Measurements from ENCODE around the gene ALLC.

The ALLC gene

GRCh38 chr2:3650140-3650920 lies 7.7 kb upstream of the ALLC start:
- Histone ChIP-seq H4K20me1 (ENCODE audit: insufficient read depth, low read length) (peaks cover 4% of the 10 kb centered on the region; the same call in 1 of the 2 replicates), H2AFZ (ENCODE audit: low read depth, low read length) (no peak overlapping the region), H3K9ac (ENCODE audit: low read depth, low read length) (no peak overlapping the region), H3K9me3 (ENCODE audit: insufficient read depth, low read length, severe bottlenecking) (no peaks in the 10 kb centered on the region), H3K36me3 (ENCODE audit: insufficient read depth, low read length) (no peaks in the 10 kb centered on the region), H3K27ac (ENCODE audit: low read length) (no peak overlapping the region), H3K4me1 (ENCODE audit: insufficient read depth, low read length) (peaks cover 16% of the 10 kb centered on the region), H3K79me2 (ENCODE audit: insufficient read depth, low read length) (no peaks in the 10 kb centered on the region), H3K4me3 (ENCODE audit: low read depth in 1 of 2, low read length in 2 of 2) (no peak overlapping the region), H3K27me3 (ENCODE audit: insufficient read depth, low read length, poor library complexity) (peaks cover 5% of the 10 kb centered on the region), H3K4me2 (ENCODE audit: insufficient read depth, low read length) (peak overlapping the region; percentile 31; the same call in 1 of the 2 replicates)
- TF ChIP-seq EZH2 (IDR thresholded peaks at IDR 0.05; ENCODE audit: borderline replicate concordance, low read depth, low read length, severe bottlenecking) = no peak
- no peak for TF ChIP-seq CTCF (IDR thresholded peaks at IDR 0.05; ENCODE audit: borderline replicate concordance, extremely low read depth, low read length, poor library complexity, severe bottlenecking)
- ATAC-seq (ENCODE audit: insufficient read depth, low read depth) = no peak
- DNase-seq = no peak

GRCh38 chr2:3651691-3652648 lies 6.0 kb upstream of the ALLC start:
- ATAC-seq (ENCODE audit: insufficient read depth, low read depth) = peak; percentile 79
- TF ChIP-seq EZH2 (IDR thresholded peaks at IDR 0.05; ENCODE audit: borderline replicate concordance, low read depth, low read length, severe bottlenecking) (no peak), CTCF (IDR thresholded peaks at IDR 0.05; ENCODE audit: borderline replicate concordance, extremely low read depth, low read length, poor library complexity, severe bottlenecking) (no peak)
- H3K9me3 ChIP-seq (ENCODE audit: insufficient read depth, low read length, severe bottlenecking) = no peaks in the 10 kb centered on the region
- peak overlapping the region; percentile 32; the same call in 1 of the 2 replicates for H3K4me2 ChIP-seq (ENCODE audit: insufficient read depth, low read length)
- H3K9ac ChIP-seq (ENCODE audit: low read depth, low read length) = no peak overlapping the region
- peak; percentile 73 for DNase-seq
- H3K4me3 ChIP-seq (ENCODE audit: low read depth in 1 of 2, low read length in 2 of 2) = no peak overlapping the region; a peak in 1 of 4 replicates
- no peaks in the 10 kb centered on the region for H3K36me3 ChIP-seq (ENCODE audit: insufficient read depth, low read length)
- no peaks in the 10 kb centered on the region for H3K27me3 ChIP-seq (ENCODE audit: insufficient read depth, low read length, poor library complexity)
- no peak overlapping the region for H3K27ac ChIP-seq (ENCODE audit: low read length)
- H4K20me1 ChIP-seq (ENCODE audit: insufficient read depth, low read length) = peaks cover 4% of the 10 kb centered on the region; the same call in 1 of the 2 replicates
- H3K79me2 ChIP-seq (ENCODE audit: insufficient read depth, low read length) = no peaks in the 10 kb centered on the region
- H2AFZ ChIP-seq (ENCODE audit: low read depth, low read length) = peak overlapping the region; percentile 54; the same call in 1 of the 2 replicates
- H3K4me1 ChIP-seq (ENCODE audit: insufficient read depth, low read length) = peaks cover 16% of the 10 kb centered on the region

GRCh38 chr2:3652896-3653625 lies 4.9 kb upstream of the ALLC start:
- Histone ChIP-seq H2AFZ (ENCODE audit: low read depth, low read length) (no peak overlapping the region), H3K27ac (ENCODE audit: low read length) (no peak overlapping the region), H4K20me1 (ENCODE audit: insufficient read depth, low read length) (peaks cover 4% of the 10 kb centered on the region; the same call in 1 of the 2 replicates), H3K4me1 (ENCODE audit: insufficient read depth, low read length) (peaks cover 16% of the 10 kb centered on the region), H3K9me3 (ENCODE audit: insufficient read depth, low read length, severe bottlenecking) (no peaks in the 10 kb centered on the region), H3K79me2 (ENCODE audit: insufficient read depth, low read length) (no peaks in the 10 kb centered on the region), H3K27me3 (ENCODE audit: insufficient read depth, low read length, poor library complexity) (no peaks in the 10 kb centered on the region), H3K36me3 (ENCODE audit: insufficient read depth, low read length) (no peaks in the 10 kb centered on the region), H3K9ac (ENCODE audit: low read depth, low read length) (no peak overlapping the region), H3K4me3 (ENCODE audit: low read depth in 1 of 2, low read length in 2 of 2) (no peak overlapping the region), H3K4me2 (ENCODE audit: insufficient read depth, low read length) (no peak overlapping the region)
- no peak for TF ChIP-seq CTCF (IDR thresholded peaks at IDR 0.05; ENCODE audit: borderline replicate concordance, extremely low read depth, low read length, poor library complexity, severe bottlenecking)
- no peak for TF ChIP-seq EZH2 (IDR thresholded peaks at IDR 0.05; ENCODE audit: borderline replicate concordance, low read depth, low read length, severe bottlenecking)
- no peak for DNase-seq
- no peak for ATAC-seq (ENCODE audit: insufficient read depth, low read depth)
